T-cell (primary cell): Measurements from ENCODE around the gene RPS17. TPM values are rescaled to one million over a fixed set of nuclear protein-coding genes. Genes with fewer than 3 reads are reported as not detected.

Experiments
- ATAC-seq, 4 experiments: fragments of 200-7000 bp in 3 of 4; fragments of 150-1000 bp in 1 of 4; cut with Tn5 transposase; replicated peaks in 1 of 4; 1 replicate in 3 of 4; 2 replicates in 1 of 4; pipeline ENCODE4 v1.10.0; 2021; ENCODE audit warnings: moderate library complexity in 3 of 4, mild to moderate bottlenecking in 2 of 4, moderate number of reproducible peaks in 1 of 4
- CTCF ChIA-PET, 2 donors: fragments of 300-600 bp; sonication (Branson Sonifier 250); formaldehyde crosslinking; loops; one replicate each; lab custom pipeline; 2022; ENCODE audit warnings: antibody characterized with exemption in 2 of 2; lab: Charles Lee
- POLR2A ChIA-PET, 2 donors: fragments of 300-600 bp; sonication (Branson Sonifier 250); formaldehyde crosslinking; loops; one replicate each; lab custom pipeline; 2022; ENCODE audit warnings: antibody characterized with exemption in 2 of 2; lab: Charles Lee
- DNase-seq, 35 experiments: peaks; one replicate each; pipeline versions ENCODE4 v3.0.0 to v3.0.0-alpha.2; 2013 to 2023
- H3K27ac ChIP-seq: one replicate; pipeline ENCODE4 v1.5.1; 2013; ENCODE audit warnings: low read length
- H3K27me3 ChIP-seq, 2 experiments: replicated peaks in 1 of 2; 1 replicate in 1 of 2; 2 replicates in 1 of 2; pipeline versions ENCODE4 v1.6.1 to v1.7.0; 2013; ENCODE audit warnings: low read length in 1 of 2, mixed read lengths in 1 of 2; ENCODE audit not compliant: control insufficient read depth in 2 of 2, insufficient read depth in 2 of 2; ENCODE audit errors: extremely low read depth in 1 of 2
- H3K36me3 ChIP-seq, 2 donors: 1 replicate in 1 of 2; 2 replicates in 1 of 2; pipeline versions ENCODE4 v1.6.1 to v1.7.0; 2013; ENCODE audit warnings: low read length in 1 of 2; ENCODE audit not compliant: control insufficient read depth in 2 of 2, insufficient read depth in 1 of 2; ENCODE audit errors: extremely low read depth in 1 of 2
- H3K4me1 ChIP-seq, 2 experiments: 1 replicate in 1 of 2; 2 replicates in 1 of 2; pipeline versions ENCODE4 v1.6.1 to v1.7.0; 2013; ENCODE audit warnings: low read length in 2 of 2, mixed read lengths in 1 of 2; ENCODE audit not compliant: insufficient read depth in 2 of 2, control insufficient read depth in 1 of 2; ENCODE audit errors: extremely low read depth in 1 of 2
- H3K4me3 ChIP-seq, 2 donors: 1 replicate in 1 of 2; 2 replicates in 1 of 2; pipeline versions ENCODE4 v1.5.1 to v1.7.0; 2013; ENCODE audit warnings: mild to moderate bottlenecking in 2 of 2, low read length in 1 of 2, moderate library complexity in 1 of 2; ENCODE audit not compliant: control insufficient read depth in 1 of 2; ENCODE audit errors: extremely low read depth in 1 of 2
- H3K9me3 ChIP-seq: 2 replicates; pipeline ENCODE4 v1.7.0; 2013
- H3K27ac Mint-ChIP-seq, 2 donors: one replicate each; pipeline ENCODE4 v1.8.0; 2020 to 2021; ENCODE audit warnings: mild to moderate bottlenecking in 2 of 2, mixed read lengths in 2 of 2
- H3K27me3 Mint-ChIP-seq, 2 donors: one replicate each; pipeline ENCODE4 v1.8.0; 2021 to 2022; ENCODE audit warnings: mixed read lengths in 2 of 2
- H3K36me3 Mint-ChIP-seq: one replicate; pipeline ENCODE4 v1.8.0; 2021; ENCODE audit warnings: mixed read lengths
- H3K4me1 Mint-ChIP-seq, 3 donors: one replicate each; pipeline ENCODE4 v1.8.0; 2020 to 2022; ENCODE audit warnings: mixed read lengths in 3 of 3, mild to moderate bottlenecking in 1 of 3
- H3K4me3 Mint-ChIP-seq, 3 donors: one replicate each; pipeline ENCODE4 v1.8.0; 2020 to 2022; ENCODE audit warnings: mild to moderate bottlenecking in 3 of 3, mixed read lengths in 3 of 3, moderate library complexity in 3 of 3
- H3K9me3 Mint-ChIP-seq, 3 donors: one replicate each; pipeline ENCODE4 v1.8.0; 2020 to 2022; ENCODE audit warnings: mixed read lengths in 3 of 3
- WGBS: methylation state at CpG from one replicate; pipeline ENCODE4 v1.1.5; 2013; ENCODE audit warnings: missing lambda C conversion rate; ENCODE audit not compliant: insufficient coverage; 5-methylcytosine and 5-hydroxymethylcytosine counted together
- total RNA-seq, 35 experiments: library from RNA in 6 of 35; stranded (reverse) in 6 of 35; fragments of 120-200 nt in 1 of 35; gene quantifications; one replicate each; pipeline versions ENCODE4 v1.2.1 to v1.2.4 and lab custom pipeline; 2013 to 2026

RPS17 gene
- total RNA-seq, 5 donors from 2014 or later (not counting 1 experiment from before 2014, with no cell fraction given), result 2,045 to 2,777 (median 2,292) TPM

DNA sequence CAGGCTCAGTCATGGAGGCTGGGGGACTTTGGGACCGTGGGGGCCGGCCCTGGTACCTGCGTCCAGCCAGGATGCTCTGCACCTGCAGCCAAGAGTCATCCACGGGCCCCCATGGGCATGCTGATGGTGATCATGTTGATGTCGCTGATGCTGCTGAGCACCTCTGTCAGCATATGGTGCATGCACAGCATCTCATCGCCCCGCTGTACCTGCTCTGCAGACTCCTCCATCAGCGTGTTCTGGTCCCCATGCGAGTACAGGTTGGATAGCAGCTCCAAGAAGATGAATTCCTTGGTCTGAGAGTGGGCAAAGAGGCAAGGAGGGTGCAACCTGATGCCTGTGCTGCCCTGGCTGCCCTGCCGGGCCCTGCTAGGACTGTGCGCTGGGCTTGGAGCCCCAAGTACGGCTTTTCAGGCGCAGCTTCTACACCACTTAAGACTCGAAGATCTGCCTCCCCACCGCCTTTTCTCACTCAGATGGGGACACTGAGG lies 7.2 kb downstream of the RPS17 start:
- Histone ChIP-seq H3K9me3 (no peaks in the 10 kb centered on the region), H3K27me3 (no peaks in the 10 kb centered on the region), H3K36me3 (peaks cover 13 to 42% of the 10 kb centered on the region in 2 donors), H3K4me1 (peaks cover 0 to 7% of the 10 kb centered on the region in 2 experiments), H3K27ac (no peak overlapping the region), H3K4me3 (no peak overlapping the region)
- H3K27me3 Mint-ChIP-seq, result no peaks in the 10 kb centered on the region
- H3K4me3 Mint-ChIP-seq, result no peak overlapping the region
- H3K9me3 Mint-ChIP-seq, result no peaks in the 10 kb centered on the region
- H3K36me3 Mint-ChIP-seq, result peaks cover 30% of the 10 kb centered on the region
- 97% methylated on average over 11 of the region's 15 CpGs for WGBS
- DNase-seq, result no peak
- H3K4me1 Mint-ChIP-seq, result peaks cover 12 to 26% (median 16%) of the 10 kb centered on the region in 3 donors
- ChIA-PET POLR2A (no interaction called here), CTCF (interaction anchor here in 1 of 2 donors (0.6 kb wide), 1 partner anchor 271 kb away, joined by 4 read pairs; no protein-coding TSS in a partner anchor)
- H3K27ac Mint-ChIP-seq, result no peak overlapping the region
- ATAC-seq, result no peak

DNA sequence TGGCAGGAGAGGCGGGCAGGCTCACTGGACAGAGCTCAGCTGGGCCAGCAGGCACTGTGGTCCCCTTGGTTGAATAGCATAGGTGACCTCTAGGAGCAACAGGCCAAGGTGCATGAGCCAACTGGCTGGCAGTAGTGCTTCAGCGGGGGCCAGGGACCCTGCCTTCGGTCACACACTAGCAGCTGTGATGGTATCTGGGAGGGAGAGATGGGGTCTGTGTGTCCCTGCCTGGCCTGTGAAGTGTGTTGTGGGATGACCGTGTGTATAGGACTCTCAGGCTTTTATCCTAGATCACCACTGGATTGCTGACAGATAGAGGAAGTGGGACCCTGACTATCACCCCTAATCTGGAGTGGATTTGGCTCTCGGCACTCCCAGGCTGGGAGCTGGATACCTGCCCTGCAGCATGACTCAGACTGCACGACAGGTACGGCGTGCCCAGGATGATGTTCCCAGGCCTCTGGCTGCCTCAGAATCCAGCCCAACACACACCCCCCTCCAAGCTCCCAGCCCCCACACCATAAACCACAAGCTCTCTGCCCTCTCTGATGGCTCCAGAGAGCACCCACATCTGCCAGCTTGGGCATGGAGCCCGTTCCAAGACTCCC lies 7.8 kb downstream of the RPS17 start:
- Mint-ChIP-seq H3K4me3 (no peak overlapping the region), H3K4me1 (peaks cover 8 to 22% (median 11%) of the 10 kb centered on the region in 3 donors), H3K27ac (no peak overlapping the region), H3K36me3 (peaks cover 27% of the 10 kb centered on the region), H3K9me3 (no peaks in the 10 kb centered on the region), H3K27me3 (no peaks in the 10 kb centered on the region)
- no peak overlapping the region for H3K4me3 ChIP-seq
- H3K4me1 ChIP-seq, result peaks cover 0 to 7% of the 10 kb centered on the region in 2 experiments
- POLR2A ChIA-PET, result no interaction called here
- peaks cover 9 to 37% of the 10 kb centered on the region in 2 donors for H3K36me3 ChIP-seq
- DNase-seq (no peak), ATAC-seq (no peak)
- CTCF ChIA-PET, result interaction anchor here in 1 of 2 donors (0.6 to 2.0 kb wide), 2 partner anchors 271 to 453 kb away, joined by 4 to 7 read pairs; partner anchors contain the start of gene RAMAC
- WGBS, result 85% methylated on average over 9 of the region's 9 CpGs
- H3K27me3 ChIP-seq, result no peaks in the 10 kb centered on the region
- H3K27ac ChIP-seq, result no peak overlapping the region
- H3K9me3 ChIP-seq, result no peaks in the 10 kb centered on the region

DNA sequence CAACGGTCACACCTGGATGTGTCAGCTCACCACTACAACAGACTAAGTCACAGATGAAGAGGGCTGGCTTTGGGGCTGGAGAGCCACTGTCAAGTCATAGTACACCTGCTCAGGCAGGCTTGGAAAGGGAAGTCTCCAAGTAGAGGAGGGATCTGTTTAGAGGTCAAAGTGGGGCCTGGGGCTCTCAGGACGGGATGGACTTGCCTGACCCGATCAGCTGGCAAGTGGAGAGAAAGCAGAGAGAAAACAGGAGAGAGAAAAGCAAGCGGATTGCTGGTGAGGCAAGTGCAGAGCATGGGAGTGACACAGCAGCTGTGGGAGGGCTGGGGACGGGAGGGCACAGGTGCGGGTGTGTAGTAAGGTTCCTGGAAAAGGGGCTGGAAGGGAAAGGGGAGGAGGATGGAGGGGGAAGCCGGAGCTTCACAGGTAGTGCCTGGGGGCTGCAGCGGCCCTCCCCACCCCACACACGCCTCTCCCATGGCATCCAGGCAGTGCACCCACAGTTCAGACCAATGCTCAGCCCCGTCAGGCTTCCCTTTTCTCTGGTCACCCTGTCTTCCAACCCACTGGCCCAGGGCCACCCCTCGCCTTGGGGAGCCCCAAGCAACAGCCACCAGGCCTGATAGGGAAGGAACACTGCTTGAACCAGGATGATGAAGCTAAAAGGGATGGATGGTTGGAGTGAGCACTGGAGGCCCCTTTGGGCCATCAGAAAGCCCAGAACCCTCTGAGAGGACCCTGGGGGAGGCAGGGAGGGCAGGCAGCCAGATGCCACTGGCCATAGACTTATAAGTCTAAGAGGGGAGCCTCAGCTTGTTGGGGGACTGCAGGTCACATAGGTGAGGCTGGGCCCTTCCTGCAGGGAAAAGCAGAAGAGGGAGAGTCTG lies 8.5 kb downstream of the RPS17 start:
- no peak overlapping the region for H3K27ac Mint-ChIP-seq
- ChIA-PET POLR2A (interaction anchor here in 1 of 2 donors (1.1 kb wide), 2 partner anchors 9 to 282 kb away, joined by 3 to 5 read pairs; partner anchors contain the start of gene RPS17), CTCF (interaction anchor here (0.6 to 2.2 kb wide), 6 partner anchors 8 to 528 kb away, joined by 3 to 17 read pairs (median 6); partner anchors contain the start of genes RPS17 (in 2 of the 2) and RAMAC (in 1 of the 2))
- 86% methylated on average over 4 of the region's 11 CpGs for WGBS
- no peak overlapping the region for H3K4me3 Mint-ChIP-seq
- H3K9me3 Mint-ChIP-seq, result no peaks in the 10 kb centered on the region
- ATAC-seq (no peak), DNase-seq (no peak)
- no peak overlapping the region for H3K27ac ChIP-seq
- H3K27me3 Mint-ChIP-seq, result no peaks in the 10 kb centered on the region
- no peak overlapping the region for H3K4me3 ChIP-seq
- H3K27me3 ChIP-seq, result no peaks in the 10 kb centered on the region
- peaks cover 7 to 29% of the 10 kb centered on the region in 2 donors for H3K36me3 ChIP-seq
- peaks cover 5 to 15% (median 6%) of the 10 kb centered on the region in 3 donors for H3K4me1 Mint-ChIP-seq
- H3K9me3 ChIP-seq, result no peaks in the 10 kb centered on the region
- peaks cover 21% of the 10 kb centered on the region for H3K36me3 Mint-ChIP-seq
- H3K4me1 ChIP-seq, result peaks cover 0 to 7% of the 10 kb centered on the region in 2 experiments

DNA sequence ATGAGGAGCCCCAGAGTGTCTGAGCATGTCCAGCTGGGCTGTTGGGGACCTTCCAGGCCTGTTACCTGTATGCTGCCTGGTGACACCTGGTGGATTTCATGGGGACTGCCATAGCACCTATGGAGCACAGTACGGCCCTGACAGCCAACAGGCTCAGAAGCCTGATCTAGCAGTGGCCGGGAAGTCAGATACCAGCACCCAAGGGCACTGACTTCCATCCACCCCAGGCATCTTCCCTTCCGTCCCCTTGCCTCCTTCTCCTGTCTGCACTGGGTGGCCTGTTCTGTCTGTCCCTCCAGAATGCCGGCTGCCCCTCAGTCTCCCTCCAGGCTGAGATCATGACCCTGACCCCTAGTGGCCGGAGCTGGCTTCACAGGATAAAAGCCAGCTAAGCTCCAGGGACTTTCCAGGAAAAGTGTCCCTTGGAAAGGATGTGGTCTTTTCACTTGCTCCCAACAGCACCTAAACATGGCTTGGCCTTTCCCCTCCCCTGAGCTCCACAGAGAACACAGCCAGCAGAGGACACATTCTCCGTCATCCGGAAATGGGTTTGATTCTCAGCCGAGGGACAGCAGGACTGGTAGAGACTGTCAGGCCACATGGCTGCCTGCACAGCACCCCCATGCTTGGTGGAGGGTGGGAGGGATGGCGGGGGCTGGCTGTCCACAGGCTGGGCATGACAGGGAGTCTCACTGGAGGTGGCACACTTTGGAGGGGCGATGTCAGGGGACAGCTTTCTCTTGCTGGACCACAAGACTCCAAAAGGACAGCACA lies 9.5 kb downstream of the RPS17 start:
- H3K4me1 Mint-ChIP-seq, result peaks cover 5 to 9% (median 6%) of the 10 kb centered on the region in 3 donors
- Histone ChIP-seq H3K4me1 (peaks cover 0 to 7% of the 10 kb centered on the region in 2 experiments), H3K36me3 (peaks cover 7 to 20% of the 10 kb centered on the region in 2 donors), H3K27ac (no peak overlapping the region), H3K4me3 (peak overlapping the region; percentile 36 to 41), H3K9me3 (no peaks in the 10 kb centered on the region), H3K27me3 (no peaks in the 10 kb centered on the region)
- no peaks in the 10 kb centered on the region for H3K27me3 Mint-ChIP-seq
- ChIA-PET POLR2A (interaction anchor here in 1 of 2 donors (1.1 kb wide), 2 partner anchors 10 to 283 kb away, joined by 3 to 5 read pairs; partner anchors contain the start of gene RPS17), CTCF (interaction anchor here (0.6 to 2.2 kb wide), 12 partner anchors 8 to 529 kb away, joined by 3 to 17 read pairs (median 4); partner anchors contain the start of genes RPS17 (in 2 of the 2), C15orf40 (in 1 of the 2) and RAMAC (in 1 of the 2))
- DNase-seq (peak; percentile 31 to 80 (median 63)), ATAC-seq (peak; percentile 83 to 91 (median 90))
- H3K9me3 Mint-ChIP-seq, result no peaks in the 10 kb centered on the region
- H3K36me3 Mint-ChIP-seq, result peaks cover 15% of the 10 kb centered on the region
- peak overlapping the region; percentile 39 to 74 (median 65) for H3K4me3 Mint-ChIP-seq
- 29% methylated on average over 9 of the region's 10 CpGs for WGBS
- H3K27ac Mint-ChIP-seq, result peak overlapping the region in 1 of 2 donors; percentile 53

DNA sequence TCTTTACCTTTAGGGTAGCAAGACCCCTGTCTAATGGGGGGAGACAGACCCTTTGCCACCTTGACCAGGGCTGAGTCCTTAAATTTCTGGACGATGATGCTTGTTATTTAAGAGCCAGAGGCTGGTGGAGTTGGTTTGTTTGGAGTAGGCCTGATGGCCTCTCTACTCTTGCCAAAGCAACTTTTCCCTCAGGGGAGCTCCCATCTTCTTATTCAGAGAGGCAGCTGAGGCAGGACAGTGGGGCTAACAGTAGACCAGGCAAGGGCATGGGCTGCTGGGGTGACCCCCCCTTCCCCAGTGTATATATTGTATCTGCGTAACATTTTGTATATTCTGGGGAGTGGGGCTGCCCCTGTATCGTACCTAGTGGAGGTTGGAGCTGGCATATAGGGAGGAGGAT lies 10.3 kb downstream of the RPS17 start:
- H3K4me1 ChIP-seq, result peaks cover 0 to 7% of the 10 kb centered on the region in 2 experiments
- peaks cover 5 to 9% (median 6%) of the 10 kb centered on the region in 3 donors for H3K4me1 Mint-ChIP-seq
- H3K36me3 Mint-ChIP-seq, result peaks cover 10% of the 10 kb centered on the region
- ChIA-PET CTCF (interaction anchor here (0.6 to 2.2 kb wide), 6 partner anchors 10 to 470 kb away, joined by 3 to 17 read pairs (median 6); partner anchors contain the start of gene RPS17 (in 2 of the 2)), POLR2A (no interaction called here)
- H3K27me3 Mint-ChIP-seq, result no peaks in the 10 kb centered on the region
- no peak overlapping the region for H3K4me3 Mint-ChIP-seq
- DNase-seq (no peak), ATAC-seq (no peak)
- H3K27ac ChIP-seq, result no peak overlapping the region
- no peak overlapping the region for H3K27ac Mint-ChIP-seq
- 86% methylated on average over 1 of the region's 3 CpGs for WGBS
- peaks cover 7 to 17% of the 10 kb centered on the region in 2 donors for H3K36me3 ChIP-seq
- no peaks in the 10 kb centered on the region for H3K9me3 Mint-ChIP-seq
- no peak overlapping the region for H3K4me3 ChIP-seq
- H3K27me3 ChIP-seq, result no peaks in the 10 kb centered on the region
- H3K9me3 ChIP-seq, result no peaks in the 10 kb centered on the region
